GM13976 (cell line): ENCODE data around the gene IL10.

ENCODE experiments used
- DNase-seq: peaks from one replicate; pipeline ENCODE4 v3.0.0; 2012; ENCODE audit warnings: low spot score
- in situ Hi-C: fragments of 300-500 bp; cut with MboI; formaldehyde crosslinking; loops from one replicate; pipeline ENCODE4 v1.12.0; 2022; ENCODE audit warnings: low sequenced_read_pairs, mixed read lengths, inconsistent platforms; ENCODE audit not compliant: unreplicated experiment
- TF ChIP-seq, protein P1 (sequence below): IDR thresholded peaks from 2 replicates; pipeline ENCODE4 v1.5.1; 2012; ENCODE audit warnings: borderline replicate concordance, mild to moderate bottlenecking; ENCODE audit not compliant: insufficient read depth; ENCODE audit errors: extremely low read depth, missing control alignments, control extremely low read depth

IL10 gene

DNA sequence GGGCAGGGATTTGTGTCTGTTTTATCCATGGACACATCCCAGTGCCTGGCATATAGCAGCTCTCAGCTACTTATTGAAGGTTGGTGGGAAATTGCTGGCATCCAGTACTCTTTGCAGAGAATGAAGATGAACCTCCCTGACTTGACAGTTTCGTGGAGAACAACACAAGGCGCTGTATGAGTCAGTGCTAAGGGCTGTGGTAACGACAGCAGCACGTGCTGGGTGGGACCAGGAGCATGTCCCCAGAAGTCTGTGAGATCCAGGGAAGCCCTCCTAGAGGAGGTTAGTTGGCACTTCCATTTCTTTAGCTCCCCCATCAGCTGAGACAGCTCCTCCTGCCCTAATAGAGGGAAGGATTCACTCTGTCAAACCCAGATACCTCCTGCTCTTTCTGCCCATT is 27.6 kb downstream of the IL10 start:
- TF ChIP-seq, protein P1, sequence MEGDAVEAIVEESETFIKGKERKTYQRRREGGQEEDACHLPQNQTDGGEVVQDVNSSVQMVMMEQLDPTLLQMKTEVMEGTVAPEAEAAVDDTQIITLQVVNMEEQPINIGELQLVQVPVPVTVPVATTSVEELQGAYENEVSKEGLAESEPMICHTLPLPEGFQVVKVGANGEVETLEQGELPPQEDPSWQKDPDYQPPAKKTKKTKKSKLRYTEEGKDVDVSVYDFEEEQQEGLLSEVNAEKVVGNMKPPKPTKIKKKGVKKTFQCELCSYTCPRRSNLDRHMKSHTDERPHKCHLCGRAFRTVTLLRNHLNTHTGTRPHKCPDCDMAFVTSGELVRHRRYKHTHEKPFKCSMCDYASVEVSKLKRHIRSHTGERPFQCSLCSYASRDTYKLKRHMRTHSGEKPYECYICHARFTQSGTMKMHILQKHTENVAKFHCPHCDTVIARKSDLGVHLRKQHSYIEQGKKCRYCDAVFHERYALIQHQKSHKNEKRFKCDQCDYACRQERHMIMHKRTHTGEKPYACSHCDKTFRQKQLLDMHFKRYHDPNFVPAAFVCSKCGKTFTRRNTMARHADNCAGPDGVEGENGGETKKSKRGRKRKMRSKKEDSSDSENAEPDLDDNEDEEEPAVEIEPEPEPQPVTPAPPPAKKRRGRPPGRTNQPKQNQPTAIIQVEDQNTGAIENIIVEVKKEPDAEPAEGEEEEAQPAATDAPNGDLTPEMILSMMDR, result no peak
- in situ Hi-C loops, result no loop called here
- DNase-seq, result no peak

DNA sequence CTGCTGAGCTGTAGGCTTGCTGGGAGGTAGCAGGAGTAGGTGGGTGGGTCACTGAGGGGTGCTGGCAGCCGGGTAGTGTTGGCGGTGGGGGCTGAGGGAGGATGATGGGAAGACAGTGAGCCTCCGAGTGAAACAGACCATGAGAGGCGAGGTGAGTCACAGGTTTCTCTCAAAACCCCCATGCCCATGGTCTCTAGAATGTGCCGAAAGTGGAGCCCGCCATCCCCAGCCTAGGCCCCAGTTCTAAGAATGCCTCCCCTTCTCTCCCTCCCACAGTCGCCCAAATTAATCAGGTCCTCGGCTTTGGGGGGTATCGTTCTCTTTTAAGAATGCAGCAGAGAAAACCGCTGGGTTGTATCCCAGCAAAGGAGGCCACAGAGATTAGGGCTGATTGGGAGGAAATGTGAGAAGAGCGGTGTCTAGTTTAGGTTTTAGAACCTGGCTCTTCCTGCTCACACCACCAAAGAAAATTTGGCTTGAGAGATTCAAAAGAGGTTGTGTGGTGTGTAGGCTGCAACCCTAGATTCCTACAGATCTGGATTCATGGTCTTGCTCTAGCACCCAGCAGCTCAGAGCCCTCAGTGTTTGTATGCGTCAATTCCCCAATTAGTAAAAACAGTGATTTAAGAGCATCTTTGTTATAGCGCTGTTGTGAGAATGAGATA is 29.4 kb downstream of the IL10 start:
- in situ Hi-C loops, result no loop called here
- DNase-seq, result peak; percentile 32
- TF ChIP-seq, protein P1, result no peak

DNA sequence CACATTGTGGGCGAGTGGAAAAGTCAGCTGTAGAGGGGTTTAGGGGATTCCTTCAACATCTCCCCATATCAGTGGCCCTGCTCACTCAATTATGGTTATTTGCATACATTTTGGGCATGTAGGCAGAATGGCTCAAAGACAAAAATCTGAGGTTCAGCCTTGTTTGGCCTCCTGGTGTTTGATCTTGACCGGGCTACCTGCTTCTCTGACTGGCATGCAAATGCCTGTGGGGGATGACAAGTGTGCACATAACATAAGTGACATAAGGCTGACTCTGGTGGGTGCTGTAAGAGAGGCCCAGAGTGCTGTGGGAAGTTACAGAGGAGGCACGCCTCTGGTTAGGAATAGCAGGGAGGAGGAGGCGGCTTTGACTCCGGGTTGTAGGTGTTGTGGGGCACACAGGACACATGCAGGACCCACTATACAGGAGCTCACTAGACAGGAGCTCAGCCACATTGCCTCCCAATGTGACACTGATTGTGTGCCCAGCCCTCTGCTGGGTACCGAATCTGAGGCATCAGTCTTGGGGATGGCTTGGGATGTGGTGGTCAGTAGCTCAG is 31.1 kb downstream of the IL10 start:
- in situ Hi-C loops, result no loop called here
- TF ChIP-seq, protein P1, result no peak
- DNase-seq, result no peak

DNA sequence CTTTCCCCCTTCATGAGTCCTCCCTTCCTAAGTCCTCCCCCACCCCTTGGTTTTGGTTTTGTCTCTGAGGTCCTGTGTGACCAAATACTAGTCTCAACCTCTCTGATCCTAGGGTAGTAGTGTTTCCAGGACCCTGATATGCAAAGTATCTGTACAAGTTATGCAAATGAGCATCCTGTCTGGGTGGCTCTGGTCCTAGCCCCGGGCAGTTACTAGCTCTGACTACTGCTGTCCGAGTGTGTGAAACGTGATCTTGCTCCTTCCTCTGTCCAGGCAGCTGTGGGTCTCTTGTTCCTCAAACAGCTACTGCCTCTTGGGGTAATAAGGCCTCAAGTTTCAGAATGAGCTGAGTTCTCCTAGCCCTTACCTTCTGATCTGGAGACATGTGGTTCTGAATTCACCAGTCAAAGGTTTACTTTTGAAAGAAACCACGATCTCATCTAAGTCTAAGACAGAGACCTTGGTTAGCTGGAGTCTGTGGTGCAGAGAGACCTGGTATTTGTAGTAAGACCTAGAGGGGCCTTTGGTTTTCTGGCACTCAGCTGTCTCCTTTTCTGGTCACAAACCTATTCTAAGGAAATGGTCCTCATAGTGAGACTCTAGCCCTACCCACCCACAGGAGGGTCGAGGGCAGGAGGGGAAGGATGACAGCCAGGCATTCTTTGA is 32.8 kb downstream of the IL10 start:
- in situ Hi-C loops, result loop anchor here (5.0 kb wide), 3 partner anchors 73 to 243 kb away; no protein-coding TSS in a partner anchor
- peak; percentile 81 for DNase-seq
- TF ChIP-seq, protein P1, result no peak

DNA sequence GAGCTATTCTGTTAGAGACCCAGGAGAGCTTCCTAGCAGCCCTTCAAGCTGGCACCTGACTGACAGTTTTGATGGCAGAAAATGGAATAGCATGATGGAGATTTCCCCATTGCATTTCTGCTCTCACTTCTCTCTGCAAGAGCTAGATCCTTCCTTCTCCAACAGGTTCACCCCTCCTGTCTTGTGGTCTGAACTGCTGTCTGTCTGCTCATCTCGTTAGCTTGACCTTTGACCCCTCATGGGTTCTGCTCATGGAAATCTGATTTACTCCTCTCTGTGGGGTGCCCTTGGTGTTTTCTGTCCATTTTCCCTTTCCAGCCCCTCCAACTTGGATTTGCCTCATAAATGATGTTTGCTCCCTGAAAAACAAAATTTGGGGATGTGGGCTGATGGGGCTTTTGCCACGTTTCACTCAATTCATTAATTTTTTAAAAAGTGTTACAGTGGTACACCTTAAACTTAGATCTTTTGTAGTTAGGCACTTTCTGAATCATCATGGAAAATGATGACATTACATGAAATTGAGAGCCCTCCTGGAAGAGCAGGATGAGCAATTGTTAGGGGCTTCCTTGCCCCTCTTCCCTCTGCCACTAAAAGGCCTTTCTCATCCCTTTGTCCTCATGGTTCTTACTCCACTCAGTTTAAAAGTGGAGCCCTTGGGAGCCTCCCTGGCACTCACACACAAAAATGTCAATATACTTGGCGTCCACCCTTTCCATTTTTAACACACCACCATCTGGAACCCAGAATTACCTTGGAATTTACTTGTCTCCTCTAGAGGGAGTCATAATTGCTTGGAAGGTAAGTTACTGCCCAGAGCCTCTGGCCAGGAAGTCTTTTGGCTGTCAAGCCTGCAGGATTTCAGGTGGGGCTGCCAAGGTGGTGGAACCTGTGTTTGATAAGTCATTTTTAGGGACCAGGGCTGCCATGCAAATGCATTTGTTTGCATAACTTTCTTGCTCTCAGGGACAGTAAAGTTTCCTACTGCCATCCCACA is 33.6 kb downstream of the IL10 start:
- in situ Hi-C loops, result loop anchor here (5.0 kb wide), 3 partner anchors 74 to 244 kb away; no protein-coding TSS in a partner anchor
- TF ChIP-seq, protein P1, result peak; percentile 8
- peak; percentile 26 for DNase-seq

DNA sequence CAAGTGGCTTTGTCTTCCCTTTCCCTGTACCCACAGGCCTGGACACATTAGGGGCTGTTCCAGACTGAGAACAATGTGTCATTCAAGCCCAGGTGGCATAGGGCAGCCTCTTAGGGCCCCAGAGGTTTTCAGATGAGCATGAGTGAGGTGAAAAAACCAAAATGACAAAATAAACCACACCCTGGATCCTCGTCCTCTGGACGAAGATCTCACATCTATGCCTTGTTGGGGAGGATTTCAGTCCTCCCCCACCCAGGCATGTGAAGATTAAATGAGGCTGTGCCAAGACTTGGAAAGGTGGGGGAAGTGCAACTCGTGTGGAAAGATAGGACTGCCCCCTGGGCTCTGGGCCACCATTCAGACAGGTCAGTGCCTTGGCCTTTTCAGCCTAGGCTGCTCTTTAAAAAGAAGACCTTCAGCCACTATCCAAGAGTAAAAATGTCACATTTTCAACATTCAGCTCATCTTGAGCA is 34.5 kb downstream of the IL10 start:
- TF ChIP-seq, protein P1, result no peak
- in situ Hi-C loops, result loop anchor here (5.0 kb wide), 3 partner anchors 75 to 245 kb away; no protein-coding TSS in a partner anchor
- peak; percentile 19 for DNase-seq
